Natural killer cell (primary cell): ENCODE data around the gene CAPN1. TPM values are rescaled to one million over a fixed set of nuclear protein-coding genes. Genes with fewer than 3 reads are reported as not detected.

ENCODE experiments used
- ATAC-seq, 3 donors: fragments of 150-1000 bp in 2 of 3; fragments of 200-7000 bp in 1 of 3; cut with Tn5 transposase; 1 replicate in 1 of 3; 2 replicates in 2 of 3; pipeline ENCODE4 v1.10.0; 2021; ENCODE audit warnings: mild to moderate bottlenecking in 2 of 3, moderate library complexity in 2 of 3
- DNase-seq, 2 donors: peaks; one replicate each; pipeline versions ENCODE4 v3.0.0 to v3.0.0-alpha.2; 2013 to 2021; ENCODE audit warnings: mixed read lengths in 1 of 2
- H3K27ac ChIP-seq: one replicate; pipeline ENCODE4 v1.5.1; 2013; ENCODE audit warnings: mild to moderate bottlenecking, low read length
- H3K27me3 ChIP-seq: one replicate; pipeline ENCODE4 v1.6.1; 2013; ENCODE audit warnings: low read length; ENCODE audit not compliant: control insufficient read depth, insufficient read depth
- H3K36me3 ChIP-seq: one replicate; pipeline ENCODE4 v1.6.1; 2013; ENCODE audit warnings: low read length; ENCODE audit not compliant: control insufficient read depth, insufficient read depth
- H3K4me1 ChIP-seq: one replicate; pipeline ENCODE4 v1.6.1; 2013; ENCODE audit warnings: low read length; ENCODE audit not compliant: control insufficient read depth, insufficient read depth
- H3K4me3 ChIP-seq: one replicate; pipeline ENCODE4 v1.5.1; 2013; ENCODE audit warnings: low read length
- H3K9me3 ChIP-seq: one replicate; pipeline ENCODE4 v1.6.1; 2013; ENCODE audit warnings: low read length; ENCODE audit not compliant: control insufficient read depth, insufficient read depth
- H3K27ac Mint-ChIP-seq, 2 donors: one replicate each; pipeline ENCODE4 v1.8.0; 2022; ENCODE audit warnings: mild to moderate bottlenecking in 2 of 2, mixed read lengths in 2 of 2, moderate library complexity in 1 of 2
- H3K27me3 Mint-ChIP-seq, 2 donors: one replicate each; pipeline ENCODE4 v1.8.0; 2022; ENCODE audit warnings: low read depth in 2 of 2, mixed read lengths in 2 of 2
- H3K36me3 Mint-ChIP-seq: one replicate; pipeline ENCODE4 v1.8.0; 2022; ENCODE audit warnings: mixed read lengths
- H3K4me1 Mint-ChIP-seq, 2 donors: one replicate each; pipeline ENCODE4 v1.8.0; 2022; ENCODE audit warnings: mixed read lengths in 2 of 2
- H3K4me3 Mint-ChIP-seq: one replicate; pipeline ENCODE4 v1.8.0; 2022; ENCODE audit warnings: mild to moderate bottlenecking, moderate library complexity, mixed read lengths
- H3K9me3 Mint-ChIP-seq, 2 donors: one replicate each; pipeline ENCODE4 v1.8.0; 2022; ENCODE audit warnings: mixed read lengths in 2 of 2
- WGBS: methylation state at CpG from one replicate; pipeline ENCODE4 v1.1.7; 2013; ENCODE audit warnings: missing lambda C conversion rate; ENCODE audit not compliant: insufficient coverage; 5-methylcytosine and 5-hydroxymethylcytosine counted together
- intact Hi-C: fragments of 100-400 bp; cut with micrococcal nuclease; formaldehyde crosslinking; loops from one replicate; pipeline ENCODE4 v1.14.2; 2022
- total RNA-seq, 4 donors: library from RNA; stranded (reverse); fragments of 120-200 nt in 1 of 4; gene quantifications; one replicate each; pipeline versions ENCODE4 v1.2.3 to v1.2.4, GENCODE V29; 2013 to 2022
- TF ChIP-seq, protein P1 (sequence below): fragments of 200-600 bp; IDR thresholded peaks from one replicate; pipeline ENCODE4 v1.8.0; 2022; ENCODE audit warnings: antibody characterized with exemption

Gene CAPN1
- total RNA-seq, 3 donors from 2014 or later (not counting 1 experiment from before 2014, with no cell fraction given) = 211 to 256 (median 229) TPM

DNA sequence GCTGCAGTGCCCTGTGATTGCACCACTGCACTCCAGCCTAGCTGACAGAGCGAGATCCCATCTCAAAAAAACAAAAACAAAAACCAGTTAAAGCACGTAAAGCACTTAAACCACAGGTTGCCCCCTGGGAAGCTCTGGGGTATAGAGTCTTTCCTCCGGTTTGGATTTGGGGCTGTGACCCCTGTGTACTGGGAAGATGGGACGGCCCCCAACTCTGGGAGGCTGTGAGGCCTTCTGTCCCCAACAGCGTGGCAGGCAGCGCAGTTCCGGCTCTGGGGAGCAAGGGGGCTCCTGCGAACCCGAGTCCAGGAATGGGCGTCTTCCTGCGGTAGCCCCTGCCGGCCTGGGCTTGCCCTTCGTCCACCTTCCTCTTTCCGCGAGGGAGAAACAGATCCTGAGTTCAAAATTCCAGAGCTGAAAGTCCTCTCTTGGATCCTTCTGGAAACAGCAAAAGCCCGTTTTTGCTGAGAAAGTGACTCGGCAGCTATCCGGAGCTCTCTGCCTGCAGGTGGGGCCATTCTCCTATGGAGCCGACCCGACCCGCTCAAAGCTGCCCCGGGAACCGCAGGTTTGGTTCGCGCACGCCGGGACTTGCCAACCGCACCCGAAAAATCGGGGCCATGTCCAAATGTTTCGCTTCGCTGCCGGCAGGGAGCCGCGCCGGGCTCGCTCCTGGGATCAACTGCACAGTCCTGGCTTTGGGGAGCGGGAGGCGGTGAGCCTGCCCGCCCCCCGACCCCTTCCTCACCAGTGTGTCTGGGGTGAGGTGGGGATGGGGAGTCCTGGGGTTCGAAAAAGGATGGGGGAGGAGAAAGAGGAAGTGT is 43.8 kb downstream of the CAPN1 start:
- H3K4me3 Mint-ChIP-seq = no peak overlapping the region
- no peak overlapping the region for H3K27ac ChIP-seq
- H3K27ac Mint-ChIP-seq = no peak overlapping the region
- DNase-seq (peak in 1 of 2 donors; percentile 78), ATAC-seq (peak; percentile 36 to 58 (median 41))
- H3K27me3 ChIP-seq = peaks cover 6% of the 10 kb centered on the region
- TF ChIP-seq, protein P1, sequence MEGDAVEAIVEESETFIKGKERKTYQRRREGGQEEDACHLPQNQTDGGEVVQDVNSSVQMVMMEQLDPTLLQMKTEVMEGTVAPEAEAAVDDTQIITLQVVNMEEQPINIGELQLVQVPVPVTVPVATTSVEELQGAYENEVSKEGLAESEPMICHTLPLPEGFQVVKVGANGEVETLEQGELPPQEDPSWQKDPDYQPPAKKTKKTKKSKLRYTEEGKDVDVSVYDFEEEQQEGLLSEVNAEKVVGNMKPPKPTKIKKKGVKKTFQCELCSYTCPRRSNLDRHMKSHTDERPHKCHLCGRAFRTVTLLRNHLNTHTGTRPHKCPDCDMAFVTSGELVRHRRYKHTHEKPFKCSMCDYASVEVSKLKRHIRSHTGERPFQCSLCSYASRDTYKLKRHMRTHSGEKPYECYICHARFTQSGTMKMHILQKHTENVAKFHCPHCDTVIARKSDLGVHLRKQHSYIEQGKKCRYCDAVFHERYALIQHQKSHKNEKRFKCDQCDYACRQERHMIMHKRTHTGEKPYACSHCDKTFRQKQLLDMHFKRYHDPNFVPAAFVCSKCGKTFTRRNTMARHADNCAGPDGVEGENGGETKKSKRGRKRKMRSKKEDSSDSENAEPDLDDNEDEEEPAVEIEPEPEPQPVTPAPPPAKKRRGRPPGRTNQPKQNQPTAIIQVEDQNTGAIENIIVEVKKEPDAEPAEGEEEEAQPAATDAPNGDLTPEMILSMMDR = no peak
- no peaks in the 10 kb centered on the region for H3K36me3 ChIP-seq
- no peaks in the 10 kb centered on the region for H3K4me1 Mint-ChIP-seq
- H3K4me1 ChIP-seq = peaks cover 18% of the 10 kb centered on the region
- H3K9me3 Mint-ChIP-seq = no peaks in the 10 kb centered on the region
- H3K4me3 ChIP-seq = no peak overlapping the region
- 20% methylated on average over 38 of the region's 42 CpGs for WGBS
- intact Hi-C loops = no loop called here
- peaks cover 7 to 11% of the 10 kb centered on the region in 2 donors for H3K27me3 Mint-ChIP-seq
- no peaks in the 10 kb centered on the region for H3K36me3 Mint-ChIP-seq
- H3K9me3 ChIP-seq = no peaks in the 10 kb centered on the region

DNA sequence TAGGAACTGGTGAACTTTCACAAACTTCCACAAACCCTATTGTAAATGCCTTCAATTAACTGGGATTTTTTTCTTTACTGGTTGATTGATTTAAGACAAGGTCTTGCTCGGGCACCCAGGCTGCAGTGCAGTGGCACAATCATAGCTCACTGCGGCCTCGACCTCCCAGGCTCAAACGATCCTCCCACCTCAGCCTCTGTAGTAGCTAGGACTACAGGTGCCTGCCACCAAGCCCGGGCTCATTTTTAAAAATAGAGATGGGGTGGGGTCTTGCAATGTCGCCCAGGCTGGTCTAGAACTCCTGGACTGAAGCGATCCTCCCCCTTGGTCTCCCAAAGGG is 44.3 kb downstream of the CAPN1 start:
- Mint-ChIP-seq H3K36me3 (no peaks in the 10 kb centered on the region), H3K27ac (no peak overlapping the region), H3K4me3 (no peak overlapping the region), H3K4me1 (no peaks in the 10 kb centered on the region), H3K27me3 (peaks cover 7 to 11% of the 10 kb centered on the region in 2 donors), H3K9me3 (no peaks in the 10 kb centered on the region)
- Histone ChIP-seq H3K27ac (no peak overlapping the region), H3K4me3 (no peak overlapping the region), H3K36me3 (no peaks in the 10 kb centered on the region), H3K4me1 (peaks cover 18% of the 10 kb centered on the region), H3K9me3 (no peaks in the 10 kb centered on the region), H3K27me3 (peaks cover 6% of the 10 kb centered on the region)
- WGBS = 52% methylated on average over 7 of the region's 7 CpGs
- TF ChIP-seq, protein P1 = no peak
- no peak for DNase-seq
- no peak for ATAC-seq
- intact Hi-C loops = no loop called here

- TF ChIP-seq, protein P1 = no peak
- H3K36me3 ChIP-seq = no peaks in the 10 kb centered on the region
Observed at GRCh38 chr11:65227879-65228278, 46.2 kb downstream of the CAPN1 start.

More at GRCh38 chr11:65227879-65228278, 46.2 kb downstream of the CAPN1 start:
- Mint-ChIP-seq H3K27ac (no peak overlapping the region), H3K36me3 (no peaks in the 10 kb centered on the region), H3K4me3 (no peak overlapping the region), H3K27me3 (peaks cover 7 to 11% of the 10 kb centered on the region in 2 donors), H3K4me1 (no peaks in the 10 kb centered on the region), H3K9me3 (no peaks in the 10 kb centered on the region)
- no peak for ATAC-seq
- Histone ChIP-seq H3K9me3 (no peaks in the 10 kb centered on the region), H3K4me1 (peaks cover 12% of the 10 kb centered on the region), H3K27ac (no peak overlapping the region), H3K4me3 (no peak overlapping the region), H3K27me3 (peaks cover 6% of the 10 kb centered on the region)
- no peak for DNase-seq
- WGBS = 77% methylated on average over 1 of the region's 2 CpGs
- intact Hi-C loops = no loop called here
